Suprapubic skin (tissue), 4 donors: ENCODE measurements around the gene RND3. TPM values are rescaled to one million over a fixed set of nuclear protein-coding genes. Genes with fewer than 3 reads are reported as not detected.

Experiments used
- DNase-seq, 2 donors: peaks; one replicate each; pipeline ENCODE4 v3.0.0-alpha.2; 2019; ENCODE audit warnings: low spot score in 2 of 2
- H3K27ac ChIP-seq: fragments of 200-600 bp; sonication (generic); one replicate; pipeline ENCODE4 v1.5.1; 2019
- H3K27me3 ChIP-seq: fragments of 200-600 bp; sonication (generic); one replicate; pipeline ENCODE4 v1.5.1; 2019
- H3K36me3 ChIP-seq: fragments of 200-600 bp; sonication (generic); one replicate; pipeline ENCODE4 v1.5.1; 2019
- H3K4me1 ChIP-seq: fragments of 200-600 bp; sonication (generic); one replicate; pipeline ENCODE4 v1.5.1; 2019
- H3K4me3 ChIP-seq: fragments of 200-600 bp; sonication (generic); one replicate; pipeline ENCODE4 v1.5.1; 2019; ENCODE audit warnings: mild to moderate bottlenecking
- H3K9me3 ChIP-seq: fragments of 200-600 bp; sonication (generic); one replicate; pipeline ENCODE4 v1.5.1; 2019
- EP300 ChIP-seq: sonication (generic); formaldehyde crosslinking; IDR thresholded peaks from one replicate; pipeline ENCODE4 v1.6.1; 2017; ENCODE audit warnings: antibody characterized with exemption
- POLR2A ChIP-seq, 2 donors: fragments of 450-650 bp; IDR thresholded peaks; one replicate each; pipeline ENCODE4 v1.6.1; 2017; ENCODE audit warnings: antibody characterized with exemption in 2 of 2, mild to moderate bottlenecking in 2 of 2, moderate library complexity in 2 of 2
- POLR2AphosphoS5 ChIP-seq, 3 donors: sonication (generic); formaldehyde crosslinking; IDR thresholded peaks; one replicate each; pipeline ENCODE4 v1.6.1; 2017; ENCODE audit warnings: antibody characterized with exemption in 3 of 3
- WGBS: methylation state at CpG from one replicate; pipeline ENCODE4 v1.1.5; 2018; 5-methylcytosine and 5-hydroxymethylcytosine counted together
- total RNA-seq, 4 donors: library from RNA; depleted of rRNA; stranded (reverse); fragments of >200 nt; gene quantifications; one replicate each; pipeline ENCODE4 v1.1.0, GENCODE V29; 2016
- TF ChIP-seq, protein P1 (sequence below), 2 donors: fragments of 200-600 bp in 1 of 2; fragments of 450-650 bp in 1 of 2; sonication (generic) in 1 of 2; IDR thresholded peaks; one replicate each; pipeline ENCODE4 v1.5.1; 2016 to 2019; ENCODE audit warnings: antibody characterized with exemption in 2 of 2, mild to moderate bottlenecking in 1 of 2, moderate library complexity in 1 of 2

Gene RND3
- total RNA-seq, 4 donors from 2014 or later, result 45.7 to 65.3 (median 56.9) TPM

DNA sequence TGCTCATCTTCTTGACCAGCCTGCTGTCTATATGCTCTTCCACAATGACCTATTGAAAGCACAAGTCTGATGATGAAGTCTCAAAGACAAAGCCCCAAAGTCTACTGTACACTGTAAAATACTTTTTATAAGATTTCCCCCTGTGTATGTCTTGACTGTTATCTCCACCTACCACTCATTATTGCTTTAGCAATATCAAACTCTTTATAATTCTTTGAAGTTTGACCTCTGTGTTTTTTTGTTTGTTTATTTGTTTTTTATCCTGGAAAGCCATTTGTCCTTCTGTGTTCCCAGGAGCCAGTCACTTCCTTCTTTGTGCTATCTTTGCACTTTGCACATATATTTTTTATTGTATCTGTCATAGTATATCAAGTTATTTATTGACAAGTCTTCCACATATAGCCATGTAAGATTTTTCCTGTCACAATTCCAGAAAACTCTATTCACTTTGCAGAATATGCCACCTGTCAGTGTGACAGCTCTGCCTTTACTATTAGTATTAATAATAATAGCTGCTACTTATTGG is 66.3 kb downstream of the RND3 start:
- Histone ChIP-seq H3K4me3 (no peak overlapping the region), H3K9me3 (no peaks in the 10 kb centered on the region), H3K27me3 (no peaks in the 10 kb centered on the region), H3K36me3 (no peaks in the 10 kb centered on the region), H3K4me1 (no peaks in the 10 kb centered on the region), H3K27ac (no peak overlapping the region)
- TF ChIP-seq POLR2AphosphoS5 (IDR thresholded peaks at IDR 0.05), result no peak
- TF ChIP-seq, protein P1, sequence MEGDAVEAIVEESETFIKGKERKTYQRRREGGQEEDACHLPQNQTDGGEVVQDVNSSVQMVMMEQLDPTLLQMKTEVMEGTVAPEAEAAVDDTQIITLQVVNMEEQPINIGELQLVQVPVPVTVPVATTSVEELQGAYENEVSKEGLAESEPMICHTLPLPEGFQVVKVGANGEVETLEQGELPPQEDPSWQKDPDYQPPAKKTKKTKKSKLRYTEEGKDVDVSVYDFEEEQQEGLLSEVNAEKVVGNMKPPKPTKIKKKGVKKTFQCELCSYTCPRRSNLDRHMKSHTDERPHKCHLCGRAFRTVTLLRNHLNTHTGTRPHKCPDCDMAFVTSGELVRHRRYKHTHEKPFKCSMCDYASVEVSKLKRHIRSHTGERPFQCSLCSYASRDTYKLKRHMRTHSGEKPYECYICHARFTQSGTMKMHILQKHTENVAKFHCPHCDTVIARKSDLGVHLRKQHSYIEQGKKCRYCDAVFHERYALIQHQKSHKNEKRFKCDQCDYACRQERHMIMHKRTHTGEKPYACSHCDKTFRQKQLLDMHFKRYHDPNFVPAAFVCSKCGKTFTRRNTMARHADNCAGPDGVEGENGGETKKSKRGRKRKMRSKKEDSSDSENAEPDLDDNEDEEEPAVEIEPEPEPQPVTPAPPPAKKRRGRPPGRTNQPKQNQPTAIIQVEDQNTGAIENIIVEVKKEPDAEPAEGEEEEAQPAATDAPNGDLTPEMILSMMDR (IDR thresholded peaks at IDR 0.05), result no peak
- no peak for TF ChIP-seq POLR2A (IDR thresholded peaks at IDR 0.05)
- no peak for TF ChIP-seq EP300
- DNase-seq, result no peak

DNA sequence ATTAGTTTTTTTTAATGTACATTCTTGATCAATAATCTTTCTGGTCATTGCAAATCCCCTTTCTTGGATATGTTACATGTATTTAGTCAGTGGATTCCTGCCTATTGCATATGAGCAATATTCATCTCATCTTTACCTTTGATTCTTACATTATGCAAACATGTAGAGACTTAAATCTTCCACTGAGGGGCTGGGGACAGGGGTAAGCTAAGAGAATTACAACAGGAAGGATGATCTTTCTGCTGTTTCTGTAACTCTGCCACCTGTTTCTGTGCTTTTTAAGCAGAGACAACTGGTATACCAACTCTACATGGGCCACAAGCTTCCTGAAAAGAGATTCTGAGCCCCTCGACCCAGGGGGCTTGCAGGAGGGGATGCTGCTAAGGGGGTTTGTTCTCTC is 68.6 kb downstream of the RND3 start:
- Histone ChIP-seq H3K4me3 (no peak overlapping the region), H3K27me3 (no peaks in the 10 kb centered on the region), H3K36me3 (no peaks in the 10 kb centered on the region), H3K27ac (no peak overlapping the region), H3K4me1 (no peaks in the 10 kb centered on the region), H3K9me3 (no peaks in the 10 kb centered on the region)
- TF ChIP-seq, protein P1 (IDR thresholded peaks at IDR 0.05), result no peak
- no peak for TF ChIP-seq EP300
- no peak for TF ChIP-seq POLR2AphosphoS5 (IDR thresholded peaks at IDR 0.05)
- no peak for TF ChIP-seq POLR2A (IDR thresholded peaks at IDR 0.05)
- DNase-seq, result no peak
- 65% methylated on average over 1 of the region's 1 CpG for WGBS
